Epithelial cell of prostate (primary cell): ENCODE data around the gene CFAP99.
A peak's percentile ranks its signal among the peaks of the same experiment; 100 is the strongest.

Source experiments
- DNase-seq: peaks from one replicate; pipeline ENCODE4 v3.0.0-alpha.2; 2011; ENCODE audit warnings: low read depth, low spot score
- H3K27ac ChIP-seq: fragments of 450-650 bp; 2 replicates; pipeline ENCODE4 v1.5.1; 2017; ENCODE audit warnings: mild to moderate bottlenecking

Gene CFAP99

GRCh38 chr4:2409381-2409783 is 9.4 kb upstream of the CFAP99 start:
- DNase-seq = no peak
- no peak overlapping the region for H3K27ac ChIP-seq

- peak overlapping the region; percentile 66 for H3K27ac ChIP-seq
- no peak for DNase-seq
These were observed 6.8 kb upstream of the CFAP99 start for GRCh38 chr4:2411786-2412510.

- no peak for DNase-seq
- peak overlapping the region; percentile 66 for H3K27ac ChIP-seq
These were observed 6.2 kb upstream of the CFAP99 start for GRCh38 chr4:2412534-2412884.

GRCh38 chr4:2412885-2413716 is 5.7 kb upstream of the CFAP99 start:
- DNase-seq = peak; percentile 45

GRCh38 chr4:2413821-2414610 is 4.7 kb upstream of the CFAP99 start:
- no peak for DNase-seq

More at GRCh38 chr4:2412885-2413716, 5.7 kb upstream of the CFAP99 start:
- H3K27ac ChIP-seq = peak overlapping the region; percentile 66

GRCh38 chr4:2415213-2415612 is 3.5 kb upstream of the CFAP99 start:
- no peak for DNase-seq
- H3K27ac ChIP-seq = no peak overlapping the region

More at GRCh38 chr4:2413821-2414610, 4.7 kb upstream of the CFAP99 start:
- H3K27ac ChIP-seq = peak overlapping the region; percentile 66

GRCh38 chr4:2415881-2416563 is 2.7 kb upstream of the CFAP99 start:
- no peak for DNase-seq
- no peak overlapping the region for H3K27ac ChIP-seq

- no peak for DNase-seq
- no peak overlapping the region for H3K27ac ChIP-seq
These were observed 2.1 kb upstream of the CFAP99 start for GRCh38 chr4:2416564-2417225.

GRCh38 chr4:2417226-2417764 is 1.5 kb upstream of the CFAP99 start:
- H3K27ac ChIP-seq = no peak overlapping the region
- DNase-seq = no peak

- no peak for DNase-seq
- no peak within 1 kb of the TSS for H3K27ac ChIP-seq
These were observed 748 bp upstream of the CFAP99 start, which contains the start of gene ZFYVE28 for GRCh38 chr4:2417765-2418649. Gene ZFYVE28, minus strand, starts transcription at chr4:2418645. Its CDS starts 322 bp downstream, at chr4:2418323.

GRCh38 chr4:2419814-2420213 is 1.1 kb downstream of the CFAP99 start:
- no peak for DNase-seq
- no peak overlapping the region for H3K27ac ChIP-seq

GRCh38 chr4:2421928-2422327 is 3.2 kb downstream of the CFAP99 start:
- DNase-seq = no peak
- H3K27ac ChIP-seq = no peak overlapping the region

- no peak for DNase-seq
- no peak overlapping the region for H3K27ac ChIP-seq
These were observed 4.3 kb downstream of the CFAP99 start for GRCh38 chr4:2423066-2423465.

GRCh38 chr4:2423695-2424094 is 4.9 kb downstream of the CFAP99 start:
- no peak for DNase-seq

GRCh38 chr4:2424581-2424980 is 5.8 kb downstream of the CFAP99 start:
- H3K27ac ChIP-seq = no peak overlapping the region
- no peak for DNase-seq

More at GRCh38 chr4:2423695-2424094, 4.9 kb downstream of the CFAP99 start:
- H3K27ac ChIP-seq = no peak overlapping the region

- H3K27ac ChIP-seq = no peak overlapping the region
- no peak for DNase-seq
These were observed 6.8 kb downstream of the CFAP99 start for GRCh38 chr4:2425386-2426068.

- H3K27ac ChIP-seq = no peak overlapping the region
- no peak for DNase-seq
These were observed 7.3 kb downstream of the CFAP99 start for GRCh38 chr4:2426069-2426397.

GRCh38 chr4:2426711-2427275 is 8.0 kb downstream of the CFAP99 start:
- no peak overlapping the region for H3K27ac ChIP-seq

More at GRCh38 chr4:2426711-2427275, 8.0 kb downstream of the CFAP99 start:
- DNase-seq = no peak
